GM12878 (cell line): ENCODE results near the gene HYDIN. TPM values are rescaled to one million over a fixed set of nuclear protein-coding genes. Genes with fewer than 3 reads are reported as not detected.

Source experiments
- ATAC-seq: fragments of 200-7000 bp; cut with Tn5 transposase; 3 replicates; pipeline ENCODE4 v1.9.1; 2020; ENCODE audit warnings: mild to moderate bottlenecking, moderate library complexity
- BruUV-seq: library from RNA; stranded (reverse); fragments of 400-500 nt; replicated peaks from 2 replicates; lab custom pipeline; 2021; lab: Mats Ljungman, UMichigan
- CTCF ChIA-PET: fragments of 300-600 bp; sonication (Branson Sonifier 250); formaldehyde crosslinking; extraction: SDS; loops from one replicate; lab custom pipeline; 2021; ENCODE audit warnings: inconsistent platforms; lab: Yijun Ruan, JAX
- POLR2A ChIA-PET: fragments of 350-600 bp; formaldehyde crosslinking; extraction: SDS; loops from one replicate; lab custom pipeline; 2021; ENCODE audit warnings: inconsistent platforms; lab: Charles Lee
- RAD21 ChIA-PET: fragments of 300-600 bp; sonication (Branson Sonifier 250); formaldehyde crosslinking; loops from one replicate; lab custom pipeline; 2023; ENCODE audit warnings: antibody characterized with exemption; ENCODE audit not compliant: unreplicated experiment; lab: Charles Lee
- SMC1A ChIA-PET: fragments of 300-600 bp; sonication (Branson Sonifier 250); formaldehyde crosslinking; loops from one replicate; lab custom pipeline; 2023; ENCODE audit not compliant: unreplicated experiment, uncharacterized antibody; lab: Charles Lee
- DNase-seq: peaks from one replicate; pipeline ENCODE4 v3.0.0-alpha.2; 2011; ENCODE audit warnings: low read depth, low spot score
- FAIRE-seq: peaks from 3 replicates; lab custom pipeline; 2011; peaks lifted over from hg19 to GRCh38; lab: Jason Lieb, UNC
- H2AFZ ChIP-seq: 2 replicates; pipeline ENCODE4 v1.6.0; 2011; ENCODE audit warnings: low read depth, low read length, control low read depth; ENCODE audit not compliant: control insufficient read depth
- H3K27ac ChIP-seq: 2 replicates; pipeline ENCODE4 v1.5.1; 2011; ENCODE audit warnings: control low read depth; ENCODE audit not compliant: control insufficient read depth, insufficient read depth
- H3K27me3 ChIP-seq, 2 experiments: replicated peaks in 1 of 2; 2 replicates each; pipeline versions ENCODE4 v1.6.0 to v1.6.1; 2011; ENCODE audit warnings: low read length in 1 of 2; ENCODE audit not compliant: control insufficient read depth in 2 of 2, insufficient read depth in 2 of 2
- H3K36me3 ChIP-seq, 2 experiments: 2 replicates each; pipeline ENCODE4 v1.5.1; 2011; ENCODE audit warnings: low read length in 1 of 2; ENCODE audit not compliant: control insufficient read depth in 2 of 2, insufficient read depth in 2 of 2
- H3K4me1 ChIP-seq: 2 replicates; pipeline ENCODE4 v1.6.1; 2011; ENCODE audit warnings: mild to moderate bottlenecking, low read length, moderate library complexity, mixed read lengths; ENCODE audit not compliant: control insufficient read depth, insufficient read depth
- H3K4me2 ChIP-seq: 2 replicates; pipeline ENCODE4 v1.6.0; 2011; ENCODE audit warnings: control low read depth; ENCODE audit not compliant: control insufficient read depth, insufficient read depth
- H3K4me3 ChIP-seq: fragments of 200-600 bp; sonication (generic); 2 replicates; pipeline ENCODE4 v1.5.1; 2016
- H3K79me2 ChIP-seq: 2 replicates; pipeline ENCODE4 v1.6.0; 2011; ENCODE audit warnings: low read length; ENCODE audit not compliant: control insufficient read depth, insufficient read depth
- H3K9ac ChIP-seq: 2 replicates; pipeline ENCODE4 v1.8.0; 2011; ENCODE audit warnings: low read length, control low read depth, mixed read lengths; ENCODE audit not compliant: control insufficient read depth, insufficient read depth
- H3K9me3 ChIP-seq: replicated peaks from 3 replicates; pipeline ENCODE4 v1.5.1; 2011; ENCODE audit warnings: mild to moderate bottlenecking, low read length; ENCODE audit not compliant: control insufficient read depth, insufficient read depth
- H4K20me1 ChIP-seq: 2 replicates; pipeline ENCODE4 v1.6.0; 2011; ENCODE audit not compliant: control insufficient read depth, insufficient read depth
- BRCA1 ChIP-seq: IDR thresholded peaks from 2 replicates; pipeline ENCODE4 v1.6.1; 2011; ENCODE audit warnings: low read depth, low read length, improper control_type of control experiment
- SREBF1 ChIP-seq: IDR thresholded peaks from 2 replicates; pipeline ENCODE4 v1.6.1; 2012; ENCODE audit warnings: mild to moderate bottlenecking, low read length
- WGBS: methylation state at CpG from one replicate; pipeline ENCODE4 v1.1.6; 2016; ENCODE audit warnings: low lambda C conversion rate; ENCODE audit not compliant: insufficient replicate concordance, insufficient coverage; ENCODE audit errors: missing lambda C conversion rate; 5-methylcytosine and 5-hydroxymethylcytosine counted together
- in situ Hi-C: fragments of 300-500 bp; cut with MboI; formaldehyde crosslinking; loops from 9 replicates; pipeline ENCODE4 v1.14.3; 2018; ENCODE audit warnings: mixed read lengths
- intact Hi-C: fragments of 100-400 bp; cut with micrococcal nuclease; formaldehyde crosslinking; loops from one replicate; pipeline ENCODE4 v1.14.2; 2022; ENCODE audit not compliant: unreplicated experiment
- polyA plus RNA-seq, 11 experiments: library from polyadenylated mRNA; depleted of rRNA in 4 of 11; unstranded in 6 of 11; stranded (reverse) in 5 of 11; fragments of >200 nt; fragmentation: Nextera tagmentation in 4 of 11; fragmentation: Illumina TruSeq in 1 of 11; extraction: Ambion mirVana in 4 of 11; extraction: Trizol in 1 of 11; gene quantifications; 1 replicate in 1 of 11; 2 replicates in 10 of 11; pipeline versions ENCODE4 v1.2.1 to v1.2.3, GENCODE V29; 2011 to 2016; ENCODE audit warnings: inconsistent platforms in 2 of 11, missing spikeins in 2 of 11, low read depth in 1 of 11
- total RNA-seq, 4 experiments: library from RNA; depleted of rRNA in 3 of 4; stranded (reverse); fragments of >200 nt in 3 of 4; fragmentation: Illumina TruSeq in 1 of 4; extraction: Trizol in 1 of 4; gene quantifications; 2 replicates each; pipeline versions ENCODE4 v1.2.1 to v1.2.3, GENCODE V29; 2013 to 2021
- TF ChIP-seq, protein P1 (sequence below): IDR thresholded peaks from 2 replicates; pipeline ENCODE4 v1.6.1; 2012; ENCODE audit warnings: low read depth, low read length, improper control_type of control experiment
- TF ChIP-seq, protein P2 (sequence below), 3 experiments: IDR thresholded peaks in 2 of 3; conservative IDR thresholded peaks in 1 of 3; 2 replicates each; pipeline ENCODE4 v1.5.1; 2011; ENCODE audit warnings: low read depth in 3 of 3, low read length in 3 of 3, mild to moderate bottlenecking in 3 of 3, control low read depth in 2 of 3, moderate library complexity in 2 of 3, inconsistent platforms in 1 of 3, mixed read lengths in 1 of 3; ENCODE audit not compliant: control insufficient read depth in 2 of 3, insufficient read depth in 1 of 3; ENCODE audit errors: extremely low read depth in 1 of 3

HYDIN gene
- total and polyA plus RNA-seq, 10 of the 15 experiments (the other 5 are each of a cell fraction or from before 2014, with no cell fraction given) = 0.01 to 0.30 (median 0.10) TPM; not detected in 7

GRCh38 chr16:71217506-71217905, 13.0 kb downstream of the HYDIN start (continued):
- TF ChIP-seq, protein P1, sequence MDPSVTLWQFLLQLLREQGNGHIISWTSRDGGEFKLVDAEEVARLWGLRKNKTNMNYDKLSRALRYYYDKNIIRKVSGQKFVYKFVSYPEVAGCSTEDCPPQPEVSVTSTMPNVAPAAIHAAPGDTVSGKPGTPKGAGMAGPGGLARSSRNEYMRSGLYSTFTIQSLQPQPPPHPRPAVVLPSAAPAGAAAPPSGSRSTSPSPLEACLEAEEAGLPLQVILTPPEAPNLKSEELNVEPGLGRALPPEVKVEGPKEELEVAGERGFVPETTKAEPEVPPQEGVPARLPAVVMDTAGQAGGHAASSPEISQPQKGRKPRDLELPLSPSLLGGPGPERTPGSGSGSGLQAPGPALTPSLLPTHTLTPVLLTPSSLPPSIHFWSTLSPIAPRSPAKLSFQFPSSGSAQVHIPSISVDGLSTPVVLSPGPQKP = no peak
- TF ChIP-seq BRCA1 = no peak
- TF ChIP-seq, all 136 proteins: peak for 0

GRCh38 chr16:71216714-71217113, 13.8 kb downstream of the HYDIN start:
- ChIA-PET SMC1A (no interaction called here), CTCF (no interaction called here), POLR2A (no interaction called here), RAD21 (no interaction called here)
- Histone ChIP-seq H3K27me3 (no peaks in the 10 kb centered on the region), H3K79me2 (no peaks in the 10 kb centered on the region), H3K4me2 (no peak overlapping the region), H2AFZ (no peak overlapping the region), H3K9ac (no peak overlapping the region), H3K9me3 (no peaks in the 10 kb centered on the region), H4K20me1 (no peaks in the 10 kb centered on the region), H3K36me3 (no peaks in the 10 kb centered on the region), H3K4me1 (no peaks in the 10 kb centered on the region), H3K4me3 (no peak overlapping the region), H3K27ac (no peak overlapping the region)
- WGBS = 57% methylated on average over 3 of the region's 3 CpGs
- FAIRE-seq = no peak
- intact Hi-C loops = no loop called here
- in situ Hi-C loops = no loop called here
- ATAC-seq = no peak
- BruUV-seq = no TSS peak
- DNase-seq = no peak
- no peak for TF ChIP-seq SREBF1
- TF ChIP-seq, protein P2, sequence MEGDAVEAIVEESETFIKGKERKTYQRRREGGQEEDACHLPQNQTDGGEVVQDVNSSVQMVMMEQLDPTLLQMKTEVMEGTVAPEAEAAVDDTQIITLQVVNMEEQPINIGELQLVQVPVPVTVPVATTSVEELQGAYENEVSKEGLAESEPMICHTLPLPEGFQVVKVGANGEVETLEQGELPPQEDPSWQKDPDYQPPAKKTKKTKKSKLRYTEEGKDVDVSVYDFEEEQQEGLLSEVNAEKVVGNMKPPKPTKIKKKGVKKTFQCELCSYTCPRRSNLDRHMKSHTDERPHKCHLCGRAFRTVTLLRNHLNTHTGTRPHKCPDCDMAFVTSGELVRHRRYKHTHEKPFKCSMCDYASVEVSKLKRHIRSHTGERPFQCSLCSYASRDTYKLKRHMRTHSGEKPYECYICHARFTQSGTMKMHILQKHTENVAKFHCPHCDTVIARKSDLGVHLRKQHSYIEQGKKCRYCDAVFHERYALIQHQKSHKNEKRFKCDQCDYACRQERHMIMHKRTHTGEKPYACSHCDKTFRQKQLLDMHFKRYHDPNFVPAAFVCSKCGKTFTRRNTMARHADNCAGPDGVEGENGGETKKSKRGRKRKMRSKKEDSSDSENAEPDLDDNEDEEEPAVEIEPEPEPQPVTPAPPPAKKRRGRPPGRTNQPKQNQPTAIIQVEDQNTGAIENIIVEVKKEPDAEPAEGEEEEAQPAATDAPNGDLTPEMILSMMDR (IDR thresholded peaks at IDR 0.05 in 2 of 3, conservative IDR thresholded peaks at IDR 0.05 in 1 of 3; ENCODE audit: control insufficient read depth in 2 of 3, extremely low read depth in 1 of 3, insufficient read depth in 1 of 3, low read depth in 3 of 3, low read length in 3 of 3) = 0 out of 6 replicates have a peak, but pooled peaks of 1 of the 3 experiments have one; percentile 4
- TF ChIP-seq, all 136 proteins: peak for 1
